ENCODE measurements around the gene SESN3. TPM values are rescaled to one million over a fixed set of nuclear protein-coding genes. Genes with fewer than 3 reads are reported as not detected.

SESN3 gene
- total RNA-seq, 1 experiment from 2014 or later: 34.9 TPM

DNA sequence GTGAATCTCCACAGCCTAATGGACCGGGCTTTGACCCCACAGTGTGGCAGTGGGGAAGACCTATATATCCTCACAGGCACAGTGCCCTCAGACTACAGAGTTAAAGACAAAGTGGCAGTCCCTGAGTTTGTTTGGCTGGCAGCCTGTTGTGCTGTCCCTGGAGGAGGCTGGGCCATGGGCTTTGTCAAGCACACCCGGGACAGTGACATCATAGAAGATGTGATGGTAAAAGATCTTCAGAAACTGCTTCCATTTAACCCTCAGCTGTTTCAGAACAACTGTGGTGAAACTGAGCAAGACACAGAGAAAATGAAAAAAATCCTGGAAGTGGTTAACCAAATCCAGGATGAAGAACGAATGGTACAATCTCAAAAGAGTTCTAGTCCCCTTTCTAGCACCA lies 102.4 kb downstream of the SESN3 start:
- no peak overlapping the region for H3K4me3 Mint-ChIP-seq
- ChIA-PET CTCF (no interaction called here), POLR2A (no interaction called here)
- no peaks in the 10 kb centered on the region for H3K9me3 Mint-ChIP-seq
- no peak overlapping the region for H3K27ac Mint-ChIP-seq
- H3K4me1 Mint-ChIP-seq: no peaks in the 10 kb centered on the region
- H3K27me3 Mint-ChIP-seq (ENCODE audit: low read depth): no peaks in the 10 kb centered on the region
- no peak for ATAC-seq
- H3K36me3 Mint-ChIP-seq: no peaks in the 10 kb centered on the region
- no peak for TF ChIP-seq ERG (CRISPR knock-in tag; IDR thresholded peaks at IDR 0.05)
- TF ChIP-seq, protein P1, sequence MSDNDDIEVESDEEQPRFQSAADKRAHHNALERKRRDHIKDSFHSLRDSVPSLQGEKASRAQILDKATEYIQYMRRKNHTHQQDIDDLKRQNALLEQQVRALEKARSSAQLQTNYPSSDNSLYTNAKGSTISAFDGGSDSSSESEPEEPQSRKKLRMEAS (CRISPR knock-in tag; IDR thresholded peaks at IDR 0.05): no peak
- no peak for TF ChIP-seq IRF2 (CRISPR knock-in tag; IDR thresholded peaks at IDR 0.05; ENCODE audit: borderline replicate concordance, low read depth)
- TF ChIP-seq TEAD4 (CRISPR knock-in tag; IDR thresholded peaks at IDR 0.05): no peak
- TF ChIP-seq ATF1 (CRISPR knock-in tag; IDR thresholded peaks at IDR 0.05): no peak
- TF ChIP-seq CTCF (IDR thresholded peaks at IDR 0.05): no peak
- no peak for TF ChIP-seq CREM (CRISPR knock-in tag; IDR thresholded peaks at IDR 0.05)
- TF ChIP-seq, protein P2, sequence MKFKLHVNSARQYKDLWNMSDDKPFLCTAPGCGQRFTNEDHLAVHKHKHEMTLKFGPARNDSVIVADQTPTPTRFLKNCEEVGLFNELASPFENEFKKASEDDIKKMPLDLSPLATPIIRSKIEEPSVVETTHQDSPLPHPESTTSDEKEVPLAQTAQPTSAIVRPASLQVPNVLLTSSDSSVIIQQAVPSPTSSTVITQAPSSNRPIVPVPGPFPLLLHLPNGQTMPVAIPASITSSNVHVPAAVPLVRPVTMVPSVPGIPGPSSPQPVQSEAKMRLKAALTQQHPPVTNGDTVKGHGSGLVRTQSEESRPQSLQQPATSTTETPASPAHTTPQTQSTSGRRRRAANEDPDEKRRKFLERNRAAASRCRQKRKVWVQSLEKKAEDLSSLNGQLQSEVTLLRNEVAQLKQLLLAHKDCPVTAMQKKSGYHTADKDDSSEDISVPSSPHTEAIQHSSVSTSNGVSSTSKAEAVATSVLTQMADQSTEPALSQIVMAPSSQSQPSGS (CRISPR knock-in tag; IDR thresholded peaks at IDR 0.05; ENCODE audit: borderline replicate concordance, low read depth): no peak
- DNase-seq (ENCODE audit: low spot score): no peak

DNA sequence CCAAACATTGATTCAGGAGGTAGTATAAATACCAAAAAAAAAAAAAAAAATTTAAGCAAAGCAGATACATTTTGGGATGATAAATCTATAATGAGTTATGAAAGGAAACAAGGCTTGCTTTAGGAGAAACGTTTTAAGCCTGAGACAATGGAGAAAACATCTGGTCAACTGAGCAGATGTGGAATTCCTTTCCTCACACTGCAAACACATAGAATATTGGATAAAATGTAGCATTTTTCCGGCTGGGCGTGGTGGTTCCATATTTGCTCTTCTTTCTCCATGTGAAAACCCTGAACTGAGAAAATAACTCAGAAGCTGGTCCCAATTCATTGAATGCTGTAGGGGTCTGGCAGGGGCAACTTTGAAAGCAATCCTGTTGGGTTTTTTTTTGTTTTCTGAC lies 107.4 kb downstream of the SESN3 start:
- ChIA-PET CTCF (no interaction called here), POLR2A (no interaction called here)
- DNase-seq (ENCODE audit: low spot score) (no peak), ATAC-seq (no peak)
- Mint-ChIP-seq H3K4me3 (no peak overlapping the region), H3K27me3 (ENCODE audit: low read depth) (no peaks in the 10 kb centered on the region), H3K9me3 (peaks cover 1% of the 10 kb centered on the region; the same call in 1 of the 2 replicates), H3K4me1 (no peaks in the 10 kb centered on the region), H3K27ac (no peak overlapping the region), H3K36me3 (no peaks in the 10 kb centered on the region)
- TF ChIP-seq, protein P2 (CRISPR knock-in tag; IDR thresholded peaks at IDR 0.05; ENCODE audit: borderline replicate concordance, low read depth): no peak
- no peak for TF ChIP-seq JAZF1 (CRISPR knock-in tag; IDR thresholded peaks at IDR 0.05)
- no peak for TF ChIP-seq CREB1 (CRISPR knock-in tag; IDR thresholded peaks at IDR 0.05)
- TF ChIP-seq, protein P3, sequence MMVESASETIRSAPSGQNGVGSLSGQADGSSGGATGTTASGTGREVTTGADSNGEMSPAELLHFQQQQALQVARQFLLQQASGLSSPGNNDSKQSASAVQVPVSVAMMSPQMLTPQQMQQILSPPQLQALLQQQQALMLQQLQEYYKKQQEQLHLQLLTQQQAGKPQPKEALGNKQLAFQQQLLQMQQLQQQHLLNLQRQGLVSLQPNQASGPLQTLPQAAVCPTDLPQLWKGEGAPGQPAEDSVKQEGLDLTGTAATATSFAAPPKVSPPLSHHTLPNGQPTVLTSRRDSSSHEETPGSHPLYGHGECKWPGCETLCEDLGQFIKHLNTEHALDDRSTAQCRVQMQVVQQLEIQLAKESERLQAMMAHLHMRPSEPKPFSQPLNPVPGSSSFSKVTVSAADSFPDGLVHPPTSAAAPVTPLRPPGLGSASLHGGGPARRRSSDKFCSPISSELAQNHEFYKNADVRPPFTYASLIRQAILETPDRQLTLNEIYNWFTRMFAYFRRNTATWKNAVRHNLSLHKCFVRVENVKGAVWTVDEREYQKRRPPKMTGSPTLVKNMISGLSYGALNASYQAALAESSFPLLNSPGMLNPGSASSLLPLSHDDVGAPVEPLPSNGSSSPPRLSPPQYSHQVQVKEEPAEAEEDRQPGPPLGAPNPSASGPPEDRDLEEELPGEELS (CRISPR knock-in tag; IDR thresholded peaks at IDR 0.05): no peak
- no peak for TF ChIP-seq ZNF121 (CRISPR knock-in tag; IDR thresholded peaks at IDR 0.05)
- no peak for TF ChIP-seq ZNF396 (CRISPR knock-in tag; IDR thresholded peaks at IDR 0.05; ENCODE audit: borderline replicate concordance)
- TF ChIP-seq ZNF263 (CRISPR knock-in tag; IDR thresholded peaks at IDR 0.05; ENCODE audit: low read depth): no peak
- no peak for TF ChIP-seq ZNF219 (CRISPR knock-in tag; IDR thresholded peaks at IDR 0.05; ENCODE audit: borderline replicate concordance)
- TF ChIP-seq RELA (CRISPR knock-in tag; IDR thresholded peaks at IDR 0.05; ENCODE audit: borderline replicate concordance): no peak
- no peak for TF ChIP-seq NR1H2 (CRISPR knock-in tag; IDR thresholded peaks at IDR 0.05)
- TF ChIP-seq ZNF232 (CRISPR knock-in tag; IDR thresholded peaks at IDR 0.05): no peak
- TF ChIP-seq SMAD3 (CRISPR knock-in tag; IDR thresholded peaks at IDR 0.05; ENCODE audit: borderline replicate concordance): no peak
- no peak for TF ChIP-seq TP53 (CRISPR knock-in tag; IDR thresholded peaks at IDR 0.05)
- TF ChIP-seq SP1 (CRISPR knock-in tag; conservative IDR thresholded peaks at IDR 0.05): no peak
- TF ChIP-seq, protein P4, sequence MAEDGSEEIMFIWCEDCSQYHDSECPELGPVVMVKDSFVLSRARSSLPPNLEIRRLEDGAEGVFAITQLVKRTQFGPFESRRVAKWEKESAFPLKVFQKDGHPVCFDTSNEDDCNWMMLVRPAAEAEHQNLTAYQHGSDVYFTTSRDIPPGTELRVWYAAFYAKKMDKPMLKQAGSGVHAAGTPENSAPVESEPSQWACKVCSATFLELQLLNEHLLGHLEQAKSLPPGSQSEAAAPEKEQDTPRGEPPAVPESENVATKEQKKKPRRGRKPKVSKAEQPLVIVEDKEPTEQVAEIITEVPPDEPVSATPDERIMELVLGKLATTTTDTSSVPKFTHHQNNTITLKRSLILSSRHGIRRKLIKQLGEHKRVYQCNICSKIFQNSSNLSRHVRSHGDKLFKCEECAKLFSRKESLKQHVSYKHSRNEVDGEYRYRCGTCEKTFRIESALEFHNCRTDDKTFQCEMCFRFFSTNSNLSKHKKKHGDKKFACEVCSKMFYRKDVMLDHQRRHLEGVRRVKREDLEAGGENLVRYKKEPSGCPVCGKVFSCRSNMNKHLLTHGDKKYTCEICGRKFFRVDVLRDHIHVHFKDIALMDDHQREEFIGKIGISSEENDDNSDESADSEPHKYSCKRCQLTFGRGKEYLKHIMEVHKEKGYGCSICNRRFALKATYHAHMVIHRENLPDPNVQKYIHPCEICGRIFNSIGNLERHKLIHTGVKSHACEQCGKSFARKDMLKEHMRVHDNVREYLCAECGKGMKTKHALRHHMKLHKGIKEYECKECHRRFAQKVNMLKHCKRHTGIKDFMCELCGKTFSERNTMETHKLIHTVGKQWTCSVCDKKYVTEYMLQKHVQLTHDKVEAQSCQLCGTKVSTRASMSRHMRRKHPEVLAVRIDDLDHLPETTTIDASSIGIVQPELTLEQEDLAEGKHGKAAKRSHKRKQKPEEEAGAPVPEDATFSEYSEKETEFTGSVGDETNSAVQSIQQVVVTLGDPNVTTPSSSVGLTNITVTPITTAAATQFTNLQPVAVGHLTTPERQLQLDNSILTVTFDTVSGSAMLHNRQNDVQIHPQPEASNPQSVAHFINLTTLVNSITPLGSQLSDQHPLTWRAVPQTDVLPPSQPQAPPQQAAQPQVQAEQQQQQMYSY (CRISPR knock-in tag; IDR thresholded peaks at IDR 0.05): no peak

Measured in WTC11 (cell line).